Measurements from ENCODE around the gene ARRB1.

GRCh38 chr11:75349521-75350116 is 1.8 kb downstream of the ARRB1 start:
- TF ChIP-seq CTCF (IDR thresholded peaks at IDR 0.05; ENCODE audit: low read depth, low read length) (no peak), MAX (IDR thresholded peaks at IDR 0.05; ENCODE audit: low read depth, low read length) (peak; percentile 74), POLR2A (IDR thresholded peaks at IDR 0.05; ENCODE audit: extremely low read depth, insufficient read length) (no peak)
